K562 (cell line): ENCODE measurements around the gene PTPN5. TPM values are rescaled to one million over a fixed set of nuclear protein-coding genes. Genes with fewer than 3 reads are reported as not detected.

Experiments
- ATAC-seq: fragments of 200-7000 bp; cut with Tn5 transposase; 3 replicates; pipeline ENCODE4 v1.9.1; 2020; ENCODE audit warnings: moderate library complexity
- BruUV-seq: library from RNA; stranded (reverse); fragments of 400-500 nt; replicated peaks from 2 replicates; lab custom pipeline; 2021; lab: Mats Ljungman, UMichigan
- CTCF ChIA-PET: fragments of 300-600 bp; formaldehyde crosslinking; extraction: SDS; loops from one replicate; lab custom pipeline; 2021; ENCODE audit warnings: low intra/inter-chr PET ratio; lab: Yijun Ruan, JAX
- POLR2A ChIA-PET: fragments of 300-600, 350-650 bp; sonication (Branson Sonifier 250); formaldehyde crosslinking; extraction: SDS; loops from one replicate; lab custom pipeline; 2021; ENCODE audit warnings: antibody characterized with exemption, inconsistent platforms; lab: Yijun Ruan, JAX
- DNase-seq, 4 experiments: peaks; one replicate each; pipeline versions ENCODE4 v3.0.0 to v3.0.0-alpha.2; 2011 to 2018; ENCODE audit warnings: low spot score in 3 of 4, mixed read lengths in 3 of 4; ENCODE audit errors: extremely low read depth in 1 of 4
- FAIRE-seq: peaks from 2 replicates; lab custom pipeline; 2011; peaks lifted over from hg19 to GRCh38; lab: Jason Lieb, UNC
- H2AFZ ChIP-seq: 2 replicates; pipeline ENCODE4 v1.6.0; 2011; ENCODE audit warnings: low read depth, low read length, control low read depth, inconsistent platforms
- H3K27ac ChIP-seq: fragments of 200-600 bp; 3 replicates; pipeline ENCODE4 v1.8.0; 2011; ENCODE audit warnings: low read depth, mild to moderate bottlenecking, control low read depth, inconsistent platforms, low read length, moderate library complexity, mixed read lengths; ENCODE audit errors: extremely low read depth
- H3K27me3 ChIP-seq, 2 experiments: fragments of 300-600 bp in 1 of 2; 2 replicates in 1 of 2; 3 replicates in 1 of 2; pipeline versions ENCODE4 v1.6.0 to v1.8.0; 2011; ENCODE audit warnings: inconsistent platforms in 2 of 2, low read length in 2 of 2, mild to moderate bottlenecking in 1 of 2, mixed read lengths in 1 of 2, moderate library complexity in 1 of 2; ENCODE audit not compliant: control insufficient read depth in 2 of 2, insufficient read depth in 2 of 2
- H3K36me3 ChIP-seq: fragments of 300-600 bp; 3 replicates; pipeline ENCODE4 v1.8.0; 2011; ENCODE audit warnings: mild to moderate bottlenecking, low read length, inconsistent platforms; ENCODE audit not compliant: control insufficient read depth, insufficient read depth
- H3K4me1 ChIP-seq, 2 experiments: fragments of 200-600 bp in 1 of 2; replicated peaks in 1 of 2; 2 replicates in 1 of 2; 3 replicates in 1 of 2; pipeline versions ENCODE4 v1.5.1 to v1.8.0; 2011; ENCODE audit warnings: inconsistent platforms in 2 of 2, low read length in 2 of 2, mild to moderate bottlenecking in 1 of 2, mixed read lengths in 1 of 2, moderate library complexity in 1 of 2; ENCODE audit not compliant: control insufficient read depth in 2 of 2, insufficient read depth in 2 of 2
- H3K4me2 ChIP-seq: 2 replicates; pipeline ENCODE4 v1.6.1; 2011; ENCODE audit warnings: low read length, control low read depth, inconsistent platforms, mixed read lengths; ENCODE audit not compliant: insufficient read depth
- H3K4me3 ChIP-seq: fragments of 200-600 bp; sonication (generic), shearing (Covaris generic); 2 replicates; pipeline ENCODE4 v1.5.1; 2016; ENCODE audit warnings: control low read depth, inconsistent platforms
- H3K79me2 ChIP-seq: fragments of 200-600 bp; 3 replicates; pipeline ENCODE4 v1.8.0; 2011; ENCODE audit warnings: low read length, inconsistent platforms; ENCODE audit not compliant: control insufficient read depth, insufficient read depth
- H3K9ac ChIP-seq, 2 experiments: 2 replicates each; pipeline versions ENCODE4 v1.6.0 to v1.6.1; 2011; ENCODE audit warnings: low read depth in 2 of 2, low read length in 2 of 2, control low read depth in 1 of 2, inconsistent platforms in 1 of 2, mild to moderate bottlenecking in 1 of 2, mixed read lengths in 1 of 2; ENCODE audit not compliant: insufficient read depth in 1 of 2
- H3K9me1 ChIP-seq: one replicate; pipeline ENCODE4 v1.6.0; 2011; ENCODE audit warnings: inconsistent platforms, mild to moderate bottlenecking, low read length, moderate library complexity; ENCODE audit not compliant: control insufficient read depth, insufficient read depth
- H3K9me3 ChIP-seq: replicated peaks from 2 replicates; pipeline ENCODE4 v1.5.1; 2011; ENCODE audit warnings: low read depth, low read length, inconsistent platforms; ENCODE audit not compliant: control insufficient read depth, insufficient read depth
- H4K20me1 ChIP-seq: replicated peaks from 2 replicates; pipeline ENCODE4 v1.6.1; 2011; ENCODE audit warnings: low read length, inconsistent platforms, mixed read lengths; ENCODE audit not compliant: control insufficient read depth, insufficient read depth
- CXXC5 ChIP-seq: fragments of 250-450 bp; sonication (Bioruptor Pico); IDR thresholded peaks from 2 replicates; pipeline ENCODE4 v1.8.0; 2022; ENCODE audit warnings: inconsistent platforms, mild to moderate bottlenecking, moderate library complexity
- HDGF ChIP-seq: fragments of 450-650 bp; IDR thresholded peaks from 2 replicates; pipeline ENCODE4 v1.6.1; 2016
- IRF2 ChIP-seq: sonication (generic); formaldehyde crosslinking; IDR thresholded peaks from 2 replicates; pipeline ENCODE4 v1.8.1; 2022; ENCODE audit warnings: mild to moderate bottlenecking, missing genetic modification reagents
- JUN ChIP-seq, 2 experiments: sonication (generic) in 1 of 2; formaldehyde crosslinking in 1 of 2; IDR thresholded peaks; 2 replicates each; pipeline versions ENCODE4 v1.6.1 to v1.8.0; 2012 to 2022; ENCODE audit warnings: borderline replicate concordance in 2 of 2, mild to moderate bottlenecking in 2 of 2, improper control_type of control experiment in 1 of 2, low read depth in 1 of 2, low read length in 1 of 2, missing genetic modification reagents in 1 of 2
- LEF1 ChIP-seq: fragments of 450-650 bp; IDR thresholded peaks from 2 replicates; pipeline ENCODE4 v1.6.1; 2016; ENCODE audit warnings: mild to moderate bottlenecking
- RNF2 ChIP-seq: sonication (generic); IDR thresholded peaks from 2 replicates; pipeline ENCODE4 v1.6.1; 2016
- SMARCB1 ChIP-seq: IDR thresholded peaks from 2 replicates; pipeline ENCODE4 v1.6.1; 2011; ENCODE audit warnings: improper control_type of control experiment, low read depth; ENCODE audit not compliant: insufficient read length
- ZBTB49 ChIP-seq: sonication (generic); formaldehyde crosslinking; IDR thresholded peaks from 2 replicates; pipeline ENCODE4 v1.8.0; 2022; ENCODE audit warnings: missing genetic modification reagents, mild to moderate bottlenecking, borderline replicate concordance
- WGBS: fragments of 100-300 bp; shearing (Covaris generic); methylation state at CpG from one replicate; pipeline ENCODE4 v1.1.6; 2016; ENCODE audit warnings: low coverage, mixed read lengths; ENCODE audit not compliant: insufficient coverage; ENCODE audit errors: missing lambda C conversion rate; 5-methylcytosine and 5-hydroxymethylcytosine counted together
- in situ Hi-C: fragments of 300-500 bp; cut with MboI; formaldehyde crosslinking; loops from 4 replicates; pipeline ENCODE4 v1.15.0; 2018; ENCODE audit warnings: inconsistent platforms, mixed read lengths
- intact Hi-C: fragments of 100-400 bp; cut with micrococcal nuclease; formaldehyde crosslinking; loops from 2 replicates; pipeline ENCODE4 v1.14.2; 2022
- polyA plus RNA-seq, 8 experiments: library from polyadenylated mRNA; depleted of rRNA in 4 of 8; stranded (reverse) in 5 of 8; unstranded in 3 of 8; fragments of >200 nt; fragmentation: Nextera tagmentation in 2 of 8; fragmentation: Illumina TruSeq in 1 of 8; extraction: Ambion mirVana in 2 of 8; extraction: Trizol in 1 of 8; gene quantifications; 2 replicates each; pipeline versions ENCODE4 v1.2.1 to v1.2.3, GENCODE V29; 2011 to 2014; ENCODE audit warnings: inconsistent platforms in 1 of 8, missing spikeins in 1 of 8
- total RNA-seq, 7 experiments: library from RNA; depleted of rRNA in 6 of 7; stranded (reverse); fragments of >200 nt in 6 of 7; fragmentation: Illumina TruSeq in 2 of 7; extraction: Trizol in 2 of 7; gene quantifications; 2 replicates each; pipeline versions ENCODE4 v1.2.1 to v1.2.3, GENCODE V29; 2011 to 2021; ENCODE audit warnings: low replicate concordance in 1 of 7

PTPN5 gene
- total and polyA plus RNA-seq, 9 of the 15 experiments (the other 6 are each of a cell fraction or from before 2014, with no cell fraction given), result not detected

- ATAC-seq (no peak), FAIRE-seq (no peak), DNase-seq (no peak)
- Histone ChIP-seq H3K9me1 (no peaks in the 10 kb centered on the region), H4K20me1 (no peaks in the 10 kb centered on the region), H3K4me1 (no peaks in the 10 kb centered on the region), H3K36me3 (no peaks in the 10 kb centered on the region), H3K27me3 (peaks cover 10 to 58% of the 10 kb centered on the region in 2 experiments; a peak in 3 of 5 replicates), H3K27ac (no peak overlapping the region), H3K79me2 (no peaks in the 10 kb centered on the region), H3K9ac (no peak overlapping the region), H2AFZ (no peak overlapping the region), H3K4me3 (no peak overlapping the region), H3K9me3 (no peaks in the 10 kb centered on the region), H3K4me2 (no peak overlapping the region)
- in situ Hi-C loops, result no loop called here
- POLR2A ChIA-PET, result interaction anchor here (0.7 kb wide), 1 partner anchor 10 kb away, joined by 3 read pairs; no protein-coding TSS in a partner anchor
- TF ChIP-seq HDGF, result no peak
- TF ChIP-seq LEF1, result no peak
- TF ChIP-seq IRF2 (CRISPR knock-in tag), result no peak
- TF ChIP-seq CXXC5 (CRISPR knock-in tag), result no peak
- TF ChIP-seq JUN (IDR thresholded peaks at IDR 0.05; ENCODE audit: borderline replicate concordance, low read depth, low read length), result no peak
- no peak for TF ChIP-seq JUN (CRISPR knock-in tag; IDR thresholded peaks at IDR 0.05; ENCODE audit: borderline replicate concordance)
- TF ChIP-seq SMARCB1, result no peak
- TF ChIP-seq ZBTB49, result no peak
- TF ChIP-seq RNF2, result no peak
- intact Hi-C loops, result no loop called here
- CTCF ChIA-PET, result no interaction called here
- 2% methylated on average over 5 of the region's 5 CpGs for WGBS
- no TSS peak for BruUV-seq
Observed at GRCh38 chr11:18754308-18754707, 37.3 kb downstream of the PTPN5 start.
